ENCODE data around the gene P2RX6. TPM values are rescaled to one million over a fixed set of nuclear protein-coding genes. Genes with fewer than 3 reads are reported as not detected.

The P2RX6 gene
- total and polyA plus RNA-seq, 9 of the 15 experiments (the other 6 are each of a cell fraction or from before 2014, with no cell fraction given): 0.01 to 3.9 (median 1.5) TPM; not detected in 1

DNA sequence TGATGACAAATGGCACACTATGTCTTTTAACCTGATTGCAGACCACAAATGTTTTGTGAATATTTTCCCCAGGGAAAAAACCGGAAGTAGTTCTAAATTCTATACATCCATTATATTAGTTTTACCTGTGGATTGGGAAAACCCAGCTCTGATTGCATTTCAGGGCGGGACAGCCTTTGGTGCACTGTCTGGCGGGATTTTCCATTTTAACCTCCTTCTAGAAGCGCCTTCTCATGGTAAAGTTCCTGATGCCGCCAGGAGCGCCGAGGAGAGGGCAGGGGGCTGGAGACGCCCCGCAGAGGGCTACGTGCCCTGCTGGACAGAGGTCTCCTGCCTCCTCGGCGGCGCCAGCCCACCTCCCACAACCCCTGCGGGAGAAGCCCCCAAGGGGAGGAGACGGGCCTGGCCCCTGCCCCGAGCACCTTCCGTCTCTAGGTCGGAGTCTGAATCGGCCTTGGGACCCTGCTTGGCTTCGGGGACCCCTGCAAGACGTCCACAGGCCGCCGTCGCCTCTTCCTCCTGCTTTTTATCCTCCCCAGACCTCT, 1.2 kb upstream of the P2RX6 start (continued):
- TF ChIP-seq, protein P1, sequence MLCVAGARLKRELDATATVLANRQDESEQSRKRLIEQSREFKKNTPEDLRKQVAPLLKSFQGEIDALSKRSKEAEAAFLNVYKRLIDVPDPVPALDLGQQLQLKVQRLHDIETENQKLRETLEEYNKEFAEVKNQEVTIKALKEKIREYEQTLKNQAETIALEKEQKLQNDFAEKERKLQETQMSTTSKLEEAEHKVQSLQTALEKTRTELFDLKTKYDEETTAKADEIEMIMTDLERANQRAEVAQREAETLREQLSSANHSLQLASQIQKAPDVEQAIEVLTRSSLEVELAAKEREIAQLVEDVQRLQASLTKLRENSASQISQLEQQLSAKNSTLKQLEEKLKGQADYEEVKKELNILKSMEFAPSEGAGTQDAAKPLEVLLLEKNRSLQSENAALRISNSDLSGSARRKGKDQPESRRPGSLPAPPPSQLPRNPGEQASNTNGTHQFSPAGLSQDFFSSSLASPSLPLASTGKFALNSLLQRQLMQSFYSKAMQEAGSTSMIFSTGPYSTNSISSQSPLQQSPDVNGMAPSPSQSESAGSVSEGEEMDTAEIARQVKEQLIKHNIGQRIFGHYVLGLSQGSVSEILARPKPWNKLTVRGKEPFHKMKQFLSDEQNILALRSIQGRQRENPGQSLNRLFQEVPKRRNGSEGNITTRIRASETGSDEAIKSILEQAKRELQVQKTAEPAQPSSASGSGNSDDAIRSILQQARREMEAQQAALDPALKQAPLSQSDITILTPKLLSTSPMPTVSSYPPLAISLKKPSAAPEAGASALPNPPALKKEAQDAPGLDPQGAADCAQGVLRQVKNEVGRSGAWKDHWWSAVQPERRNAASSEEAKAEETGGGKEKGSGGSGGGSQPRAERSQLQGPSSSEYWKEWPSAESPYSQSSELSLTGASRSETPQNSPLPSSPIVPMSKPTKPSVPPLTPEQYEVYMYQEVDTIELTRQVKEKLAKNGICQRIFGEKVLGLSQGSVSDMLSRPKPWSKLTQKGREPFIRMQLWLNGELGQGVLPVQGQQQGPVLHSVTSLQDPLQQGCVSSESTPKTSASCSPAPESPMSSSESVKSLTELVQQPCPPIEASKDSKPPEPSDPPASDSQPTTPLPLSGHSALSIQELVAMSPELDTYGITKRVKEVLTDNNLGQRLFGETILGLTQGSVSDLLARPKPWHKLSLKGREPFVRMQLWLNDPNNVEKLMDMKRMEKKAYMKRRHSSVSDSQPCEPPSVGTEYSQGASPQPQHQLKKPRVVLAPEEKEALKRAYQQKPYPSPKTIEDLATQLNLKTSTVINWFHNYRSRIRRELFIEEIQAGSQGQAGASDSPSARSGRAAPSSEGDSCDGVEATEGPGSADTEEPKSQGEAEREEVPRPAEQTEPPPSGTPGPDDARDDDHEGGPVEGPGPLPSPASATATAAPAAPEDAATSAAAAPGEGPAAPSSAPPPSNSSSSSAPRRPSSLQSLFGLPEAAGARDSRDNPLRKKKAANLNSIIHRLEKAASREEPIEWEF (CRISPR knock-in tag; IDR thresholded peaks at IDR 0.05): no peak
- TF ChIP-seq, protein P2, sequence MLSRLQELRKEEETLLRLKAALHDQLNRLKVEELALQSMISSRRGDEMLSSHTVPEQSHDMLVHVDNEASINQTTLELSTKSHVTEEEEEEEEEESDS (CRISPR knock-in tag; IDR thresholded peaks at IDR 0.05): 0 out of 2 replicates have a peak, but pooled peaks have one; percentile 24
- TF ChIP-seq ZNF77 (CRISPR knock-in tag; IDR thresholded peaks at IDR 0.05) (no peak), NCOR1 (IDR thresholded peaks at IDR 0.05) (no peak), BRD9 (IDR thresholded peaks at IDR 0.05; ENCODE audit: low read depth, partially characterized antibody) (no peak), ZNF644 (tag; IDR thresholded peaks at IDR 0.05; ENCODE audit: low read depth) (no peak), IFI16 (CRISPR knock-in tag; IDR thresholded peaks at IDR 0.05) (no peak), CAMTA2 (CRISPR knock-in tag; conservative IDR thresholded peaks at IDR 0.05) (peak; percentile 89; the same call in 1 of the 2 replicates), KAT7 (CRISPR knock-in tag; IDR thresholded peaks at IDR 0.05; ENCODE audit: borderline replicate concordance) (no peak), ZNF431 (CRISPR knock-in tag; IDR thresholded peaks at IDR 0.05) (no peak), NCOA6 (IDR thresholded peaks at IDR 0.05) (no peak), KHSRP (IDR thresholded peaks at IDR 0.05) (no peak), HDAC3 (IDR thresholded peaks at IDR 0.05; ENCODE audit: borderline replicate concordance, partially characterized antibody) (no peak), PTTG1 (tag; IDR thresholded peaks at IDR 0.05; ENCODE audit: low read depth) (no peak), ASH1L (IDR thresholded peaks at IDR 0.05; ENCODE audit: borderline replicate concordance, low read depth, partially characterized antibody) (no peak)
- TF ChIP-seq, protein P3, sequence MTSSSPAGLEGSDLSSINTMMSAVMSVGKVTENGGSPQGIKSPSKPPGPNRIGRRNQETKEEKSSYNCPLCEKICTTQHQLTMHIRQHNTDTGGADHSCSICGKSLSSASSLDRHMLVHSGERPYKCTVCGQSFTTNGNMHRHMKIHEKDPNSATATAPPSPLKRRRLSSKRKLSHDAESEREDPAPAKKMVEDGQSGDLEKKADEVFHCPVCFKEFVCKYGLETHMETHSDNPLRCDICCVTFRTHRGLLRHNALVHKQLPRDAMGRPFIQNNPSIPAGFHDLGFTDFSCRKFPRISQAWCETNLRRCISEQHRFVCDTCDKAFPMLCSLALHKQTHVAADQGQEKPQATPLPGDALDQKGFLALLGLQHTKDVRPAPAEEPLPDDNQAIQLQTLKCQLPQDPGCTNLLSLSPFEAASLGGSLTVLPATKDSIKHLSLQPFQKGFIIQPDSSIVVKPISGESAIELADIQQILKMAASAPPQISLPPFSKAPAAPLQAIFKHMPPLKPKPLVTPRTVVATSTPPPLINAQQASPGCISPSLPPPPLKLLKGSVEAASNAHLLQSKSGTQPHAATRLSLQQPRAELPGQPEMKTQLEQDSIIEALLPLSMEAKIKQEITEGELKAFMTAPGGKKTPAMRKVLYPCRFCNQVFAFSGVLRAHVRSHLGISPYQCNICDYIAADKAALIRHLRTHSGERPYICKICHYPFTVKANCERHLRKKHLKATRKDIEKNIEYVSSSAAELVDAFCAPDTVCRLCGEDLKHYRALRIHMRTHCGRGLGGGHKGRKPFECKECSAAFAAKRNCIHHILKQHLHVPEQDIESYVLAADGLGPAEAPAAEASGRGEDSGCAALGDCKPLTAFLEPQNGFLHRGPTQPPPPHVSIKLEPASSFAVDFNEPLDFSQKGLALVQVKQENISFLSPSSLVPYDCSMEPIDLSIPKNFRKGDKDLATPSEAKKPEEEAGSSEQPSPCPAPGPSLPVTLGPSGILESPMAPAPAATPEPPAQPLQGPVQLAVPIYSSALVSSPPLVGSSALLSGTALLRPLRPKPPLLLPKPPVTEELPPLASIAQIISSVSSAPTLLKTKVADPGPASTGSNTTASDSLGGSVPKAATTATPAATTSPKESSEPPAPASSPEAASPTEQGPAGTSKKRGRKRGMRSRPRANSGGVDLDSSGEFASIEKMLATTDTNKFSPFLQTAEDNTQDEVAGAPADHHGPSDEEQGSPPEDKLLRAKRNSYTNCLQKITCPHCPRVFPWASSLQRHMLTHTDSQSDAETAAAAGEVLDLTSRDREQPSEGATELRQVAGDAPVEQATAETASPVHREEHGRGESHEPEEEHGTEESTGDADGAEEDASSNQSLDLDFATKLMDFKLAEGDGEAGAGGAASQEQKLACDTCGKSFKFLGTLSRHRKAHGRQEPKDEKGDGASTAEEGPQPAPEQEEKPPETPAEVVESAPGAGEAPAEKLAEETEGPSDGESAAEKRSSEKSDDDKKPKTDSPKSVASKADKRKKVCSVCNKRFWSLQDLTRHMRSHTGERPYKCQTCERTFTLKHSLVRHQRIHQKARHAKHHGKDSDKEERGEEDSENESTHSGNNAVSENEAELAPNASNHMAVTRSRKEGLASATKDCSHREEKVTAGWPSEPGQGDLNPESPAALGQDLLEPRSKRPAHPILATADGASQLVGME (CRISPR knock-in tag; IDR thresholded peaks at IDR 0.05): no peak

All from K562 (cell line).